Transverse colon (tissue), 4 donors: ENCODE results near the gene DCT. TPM values are rescaled to one million over a fixed set of nuclear protein-coding genes. Genes with fewer than 3 reads are reported as not detected.

Experiments
- DNase-seq: peaks from one replicate; pipeline ENCODE4 v3.0.0-alpha.2; 2019
- H3K27ac ChIP-seq, 4 donors: fragments of 200-600 bp; sonication (generic); 2 replicates each; pipeline ENCODE4 v1.5.1; 2016 to 2018; ENCODE audit warnings: inconsistent platforms in 4 of 4
- H3K27me3 ChIP-seq: fragments of 200-600 bp; sonication (generic); 2 replicates; pipeline ENCODE4 v1.5.1; 2017; ENCODE audit warnings: inconsistent platforms
- H3K36me3 ChIP-seq, 4 donors: fragments of 200-600 bp; sonication (generic); 2 replicates each; pipeline ENCODE4 v1.5.1; 2017 to 2019; ENCODE audit warnings: inconsistent platforms in 4 of 4
- H3K4me1 ChIP-seq, 4 donors: fragments of 200-600 bp; sonication (generic); 2 replicates each; pipeline ENCODE4 v1.5.1; 2017 to 2020; ENCODE audit warnings: inconsistent platforms in 4 of 4
- H3K4me3 ChIP-seq, 4 donors: fragments of 200-600 bp; sonication (generic); 1 replicate in 1 of 4; 2 replicates in 3 of 4; pipeline versions ENCODE4 v1.5.1 to v1.6.1; 2017 to 2019; ENCODE audit warnings: inconsistent platforms in 4 of 4
- H3K9me3 ChIP-seq, 2 donors: fragments of 200-600 bp; sonication (generic); 2 replicates each; pipeline ENCODE4 v1.5.1; 2017 to 2019; ENCODE audit warnings: inconsistent platforms in 2 of 2
- CTCF ChIP-seq, 5 experiments: fragments of 200-600 bp in 3 of 5; fragments of 450-650 bp in 2 of 5; sonication (generic) in 3 of 5; IDR thresholded peaks; 1 replicate in 2 of 5; 2 replicates in 3 of 5; pipeline ENCODE4 v1.5.1; 2016 to 2017; ENCODE audit warnings: antibody characterized with exemption in 5 of 5, inconsistent platforms in 3 of 5, mild to moderate bottlenecking in 2 of 5, moderate library complexity in 1 of 5
- EP300 ChIP-seq: sonication (generic); formaldehyde crosslinking; IDR thresholded peaks from one replicate; pipeline ENCODE4 v1.6.1; 2017; ENCODE audit warnings: antibody characterized with exemption, low read depth
- POLR2A ChIP-seq: fragments of 450-650 bp; IDR thresholded peaks from one replicate; pipeline ENCODE4 v1.6.1; 2016; ENCODE audit warnings: antibody characterized with exemption, mild to moderate bottlenecking, moderate library complexity
- POLR2AphosphoS5 ChIP-seq, 3 donors: sonication (generic); formaldehyde crosslinking; IDR thresholded peaks; one replicate each; pipeline ENCODE4 v1.6.1; 2016; ENCODE audit warnings: antibody characterized with exemption in 3 of 3
- WGBS, 2 donors: methylation state at CpG; one replicate each; pipeline ENCODE4 v1.1.5; 2018; ENCODE audit warnings: low coverage in 1 of 2; 5-methylcytosine and 5-hydroxymethylcytosine counted together
- in situ Hi-C, 4 donors: fragments of 200-750 bp; cut with MboI; loops; one replicate each; pipeline versions ENCODE4 v1.15.0 to v1.15.1; 2017; ENCODE audit warnings: low sequenced_read_pairs in 3 of 4, low pct_ligation_motif_present in 1 of 4, low pct_unique_long_range_greater_than_20kb in 1 of 4
- intact Hi-C: fragments of 100-400 bp; cut with DNase I; formaldehyde crosslinking; loops from one replicate; pipeline ENCODE4 v1.15.1; 2023; ENCODE audit warnings: low total_unique reads
- total RNA-seq, 4 donors: library from RNA; depleted of rRNA; stranded (reverse); fragments of >200 nt; gene quantifications; one replicate each; pipeline ENCODE4 v1.1.0, GENCODE V29; 2016

Gene DCT
- total RNA-seq, 4 donors from 2014 or later: not detected

GRCh38 chr13:94415500-94416237, 63.8 kb downstream of the DCT start:
- 63 to 68% methylated on average over 7 of the region's 7 CpGs for WGBS, 2 donors
- no peaks in the 10 kb centered on the region for H3K36me3 ChIP-seq
- H3K4me1 ChIP-seq: peaks cover 0 to 4% (median 0%) of the 10 kb centered on the region in 4 donors
- H3K27ac ChIP-seq: no peak overlapping the region
- intact Hi-C loops: no loop called here
- no peaks in the 10 kb centered on the region for H3K9me3 ChIP-seq
- in situ Hi-C loops: no loop called here
- no peaks in the 10 kb centered on the region for H3K27me3 ChIP-seq
- no peak for DNase-seq
- TF ChIP-seq CTCF (IDR thresholded peaks at IDR 0.05): no peak
- no peak for TF ChIP-seq POLR2AphosphoS5 (IDR thresholded peaks at IDR 0.05)
- no peak for TF ChIP-seq POLR2A
- no peak for TF ChIP-seq EP300
- H3K4me3 ChIP-seq: no peak overlapping the region

GRCh38 chr13:94414708-94415107, 64.8 kb downstream of the DCT start:
- 30 to 32% methylated on average over 2 to 4 of the region's 4 CpGs for WGBS, 2 donors
- no peak for DNase-seq
- intact Hi-C loops: no loop called here
- Histone ChIP-seq H3K4me3 (no peak overlapping the region), H3K9me3 (no peaks in the 10 kb centered on the region), H3K27me3 (no peaks in the 10 kb centered on the region), H3K36me3 (no peaks in the 10 kb centered on the region), H3K4me1 (peaks cover 0 to 4% (median 0%) of the 10 kb centered on the region in 4 donors), H3K27ac (no peak overlapping the region)
- TF ChIP-seq CTCF (IDR thresholded peaks at IDR 0.05) (no peak), EP300 (no peak), POLR2AphosphoS5 (IDR thresholded peaks at IDR 0.05) (no peak), POLR2A (no peak)
- in situ Hi-C loops: no loop called here

- in situ Hi-C loops (no loop called here), intact Hi-C loops (no loop called here)
- Histone ChIP-seq H3K4me1 (peaks cover 0 to 4% (median 0%) of the 10 kb centered on the region in 4 donors), H3K9me3 (no peaks in the 10 kb centered on the region), H3K4me3 (no peak overlapping the region), H3K27me3 (no peaks in the 10 kb centered on the region), H3K27ac (no peak overlapping the region), H3K36me3 (no peaks in the 10 kb centered on the region)
- no peak for TF ChIP-seq POLR2AphosphoS5 (IDR thresholded peaks at IDR 0.05)
- no peak for TF ChIP-seq EP300
- TF ChIP-seq POLR2A: no peak
- WGBS, 2 donors: 85 to 89% methylated on average over 1 of the region's 1 CpG
- DNase-seq: no peak
Observed at GRCh38 chr13:94414141-94414540, 65.3 kb downstream of the DCT start.

- Histone ChIP-seq H3K4me3 (no peak overlapping the region), H3K9me3 (no peaks in the 10 kb centered on the region), H3K36me3 (no peaks in the 10 kb centered on the region), H3K27me3 (no peaks in the 10 kb centered on the region), H3K27ac (no peak overlapping the region), H3K4me1 (peaks cover 0 to 4% (median 0%) of the 10 kb centered on the region in 4 donors)
- in situ Hi-C loops (no loop called here), intact Hi-C loops (no loop called here)
- no peak for DNase-seq
- TF ChIP-seq POLR2AphosphoS5 (IDR thresholded peaks at IDR 0.05): no peak
- TF ChIP-seq EP300: no peak
- TF ChIP-seq POLR2A: no peak
- no peak for TF ChIP-seq CTCF (IDR thresholded peaks at IDR 0.05)
Observed at GRCh38 chr13:94413598-94413944, 65.9 kb downstream of the DCT start.
